GM08714 (cell line): ENCODE results near the gene IGFBP5.

Experiments used
- H3K4me3 ChIP-seq: fragments of 200-500 bp; sonication (Bioruptor generic); 2 replicates; pipeline ENCODE4 v1.5.1; 2014; ENCODE audit warnings: mild to moderate bottlenecking, low read length, inconsistent platforms
- ZNF274 ChIP-seq: IDR thresholded peaks from 2 replicates; pipeline ENCODE4 v1.6.1; 2012; ENCODE audit warnings: mild to moderate bottlenecking, low read depth, low read length

Gene IGFBP5

GRCh38 chr2:216688731-216689340 lies 6.5 kb downstream of the IGFBP5 start:
- no peak overlapping the region for H3K4me3 ChIP-seq
- TF ChIP-seq ZNF274, result no peak

DNA sequence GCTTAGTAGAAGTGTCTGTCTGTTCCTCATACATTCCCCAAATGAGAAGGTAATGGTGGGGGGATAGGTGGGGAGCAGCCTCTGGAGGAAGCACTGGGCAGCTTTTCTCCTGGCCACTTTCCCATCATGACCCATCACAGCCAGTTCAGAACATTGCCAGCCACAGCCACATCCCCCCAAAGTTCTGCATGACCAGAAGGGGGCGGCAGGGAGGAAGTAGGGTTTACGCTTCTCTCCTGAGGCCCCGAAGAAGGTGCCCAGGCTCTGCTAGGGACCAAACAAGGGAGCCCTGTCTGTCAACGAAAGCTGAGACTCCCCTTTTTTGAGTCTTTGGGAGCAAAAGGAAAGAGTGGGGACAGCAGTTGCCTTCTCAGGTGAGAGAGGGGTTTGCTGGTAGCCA lies 7.7 kb downstream of the IGFBP5 start:
- H3K4me3 ChIP-seq, result no peak overlapping the region
- no peak for TF ChIP-seq ZNF274

DNA sequence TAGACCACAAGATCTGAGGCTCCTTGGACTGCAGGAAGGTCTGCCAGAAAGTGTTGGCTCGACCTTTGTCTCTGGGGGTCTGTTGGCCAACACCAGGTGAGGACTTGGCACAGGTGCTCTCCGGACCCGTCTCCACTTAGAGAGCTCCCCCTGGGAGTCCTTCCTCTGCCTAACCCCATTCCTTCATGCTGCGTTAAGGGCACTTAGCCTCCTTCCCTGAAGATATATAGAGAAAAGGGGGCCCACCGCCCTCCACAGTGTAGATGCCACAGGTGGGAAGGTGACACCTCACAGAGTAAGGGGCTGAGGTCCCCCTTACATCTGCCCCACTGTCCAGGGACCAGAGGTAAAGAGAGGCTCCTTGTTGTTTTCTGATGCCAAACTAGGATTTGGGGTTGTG lies 8.2 kb downstream of the IGFBP5 start:
- no peak for TF ChIP-seq ZNF274
- no peak overlapping the region for H3K4me3 ChIP-seq

GRCh38 chr2:216685327-216685875 lies 9.9 kb downstream of the IGFBP5 start:
- no peak overlapping the region for H3K4me3 ChIP-seq
- TF ChIP-seq ZNF274, result no peak

DNA sequence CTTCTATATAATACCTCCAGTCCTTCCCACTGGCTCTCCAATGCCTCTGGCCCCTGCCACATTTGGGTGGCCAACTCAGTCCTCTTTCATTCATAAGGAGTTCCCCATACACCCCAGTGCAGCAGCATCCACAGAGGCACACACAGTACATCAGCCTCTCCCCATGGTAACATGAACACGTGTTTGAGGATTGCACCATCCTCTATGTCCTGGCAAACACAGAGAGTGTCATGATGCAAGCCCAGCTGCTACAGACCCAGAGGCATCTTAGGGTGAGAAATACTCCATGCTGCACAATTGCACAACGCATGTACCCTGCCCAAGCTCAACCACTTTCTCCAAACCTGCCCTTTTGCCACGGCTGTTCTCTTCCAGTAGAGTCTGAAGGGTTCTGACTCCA lies 11.5 kb downstream of the IGFBP5 start:
- no peak overlapping the region for H3K4me3 ChIP-seq
- TF ChIP-seq ZNF274, result no peak

- TF ChIP-seq ZNF274, result no peak
- H3K4me3 ChIP-seq, result no peak overlapping the region
These were observed 13.7 kb downstream of the IGFBP5 start for GRCh38 chr2:216681683-216682082.

GRCh38 chr2:216680951-216681629 lies 14.3 kb downstream of the IGFBP5 start:
- H3K4me3 ChIP-seq, result no peak overlapping the region
- no peak for TF ChIP-seq ZNF274

- TF ChIP-seq ZNF274, result no peak
- no peak overlapping the region for H3K4me3 ChIP-seq
These were observed 15.7 kb downstream of the IGFBP5 start for GRCh38 chr2:216679658-216680024.

- H3K4me3 ChIP-seq, result no peak overlapping the region
- no peak for TF ChIP-seq ZNF274
These were observed 16.3 kb downstream of the IGFBP5 start for GRCh38 chr2:216678813-216679657.

DNA sequence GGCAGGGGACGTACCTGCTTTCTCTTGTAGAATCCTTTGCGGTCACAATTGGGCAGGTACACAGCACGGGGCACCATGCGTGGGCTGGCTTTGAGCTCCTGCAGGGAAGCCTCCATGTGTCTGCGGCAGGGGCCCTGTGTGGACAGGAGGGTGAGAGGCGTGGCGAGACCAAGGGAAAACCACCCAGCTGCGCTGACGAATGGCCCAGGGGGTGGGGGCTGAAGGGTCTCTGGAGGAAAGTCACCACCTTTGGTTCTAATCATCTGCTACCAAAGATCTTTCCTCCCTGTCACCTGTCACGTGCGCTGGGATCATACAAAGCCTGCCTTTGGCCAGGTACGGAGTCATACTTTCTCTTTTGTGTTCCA lies 17.3 kb downstream of the IGFBP5 start:
- no peak for TF ChIP-seq ZNF274
- H3K4me3 ChIP-seq, result no peak overlapping the region

- TF ChIP-seq ZNF274, result no peak
- H3K4me3 ChIP-seq, result no peak overlapping the region
These were observed 17.8 kb downstream of the IGFBP5 start for GRCh38 chr2:216677439-216678097.

GRCh38 chr2:216676630-216677029 lies 18.7 kb downstream of the IGFBP5 start:
- H3K4me3 ChIP-seq, result no peak overlapping the region
- no peak for TF ChIP-seq ZNF274

- TF ChIP-seq ZNF274, result no peak
- H3K4me3 ChIP-seq, result no peak overlapping the region
These were observed 21.0 kb downstream of the IGFBP5 start for GRCh38 chr2:216674376-216674775.

DNA sequence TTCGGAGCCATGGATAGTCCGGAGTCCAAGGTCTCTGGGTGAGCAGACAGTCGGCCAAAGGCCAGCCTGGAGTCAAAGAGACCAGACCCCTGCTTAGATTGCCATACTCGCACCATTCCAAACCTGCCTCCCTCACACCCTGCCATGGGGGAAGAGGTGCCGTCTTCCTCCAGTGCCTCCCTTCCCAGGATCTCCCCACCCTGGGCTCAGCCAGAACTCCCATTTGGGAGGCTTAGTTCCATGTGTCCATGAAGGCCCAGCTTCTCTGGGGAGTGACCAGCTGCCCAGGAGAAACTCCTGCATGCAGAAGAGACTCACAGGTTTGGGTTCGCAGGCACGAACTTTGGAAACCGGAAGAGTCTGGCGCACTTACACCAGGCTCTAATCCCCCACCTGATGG lies 21.7 kb downstream of the IGFBP5 start:
- no peak for TF ChIP-seq ZNF274
- no peak overlapping the region for H3K4me3 ChIP-seq
